GM10847 (cell line): ENCODE measurements around the gene SETD1B.
A peak's percentile ranks its signal among the peaks of the same experiment; 100 is the strongest.

Experiments
- POLR2A ChIP-seq: IDR thresholded peaks from 2 replicates; pipeline ENCODE4 v1.6.1; 2011; ENCODE audit not compliant: insufficient read length; ENCODE audit errors: extremely low read depth

SETD1B gene

DNA sequence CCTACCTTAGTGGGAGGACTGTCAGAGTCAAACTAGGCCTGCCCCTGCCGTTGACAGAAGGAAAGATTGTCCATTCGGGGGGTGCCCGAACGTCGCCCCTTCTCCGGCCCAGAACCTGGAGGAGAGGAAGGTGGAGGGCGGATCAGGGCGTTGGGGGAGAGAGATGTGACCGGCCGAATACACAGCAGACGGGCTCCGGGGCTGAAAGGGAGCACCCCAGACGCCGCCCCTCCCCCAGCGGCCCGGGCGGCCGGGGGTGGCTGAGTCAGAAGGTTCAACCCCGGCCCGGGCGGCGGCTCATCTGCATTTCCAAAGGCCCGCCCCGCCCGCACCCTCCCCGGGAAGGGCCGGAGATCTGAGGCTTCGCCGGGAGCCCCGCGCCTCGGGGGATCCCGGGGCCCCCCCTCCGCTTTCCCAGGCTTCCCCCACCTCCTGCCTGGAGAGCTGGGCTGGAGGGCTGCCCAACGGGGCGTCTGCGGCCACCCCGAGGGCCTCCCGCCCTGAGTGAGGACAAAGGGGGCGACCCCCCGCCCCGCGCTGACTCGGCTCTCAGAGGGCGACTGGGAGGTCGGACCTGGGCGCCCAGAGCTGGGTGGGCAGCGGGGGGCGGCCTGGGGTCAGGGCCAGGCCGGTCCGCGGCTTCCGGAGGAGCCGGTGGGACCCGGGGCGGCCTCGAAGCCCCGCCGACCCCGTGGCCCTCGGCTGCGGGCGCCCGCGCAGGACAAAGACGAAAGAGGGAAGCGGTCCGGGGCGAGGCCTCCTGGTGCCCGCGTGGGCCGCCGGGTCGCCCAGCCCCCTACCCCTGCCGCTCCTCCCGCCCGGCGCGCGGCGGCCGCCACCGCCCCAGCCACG lies 3.7 kb upstream of the SETD1B start:
- no peak for TF ChIP-seq POLR2A

DNA sequence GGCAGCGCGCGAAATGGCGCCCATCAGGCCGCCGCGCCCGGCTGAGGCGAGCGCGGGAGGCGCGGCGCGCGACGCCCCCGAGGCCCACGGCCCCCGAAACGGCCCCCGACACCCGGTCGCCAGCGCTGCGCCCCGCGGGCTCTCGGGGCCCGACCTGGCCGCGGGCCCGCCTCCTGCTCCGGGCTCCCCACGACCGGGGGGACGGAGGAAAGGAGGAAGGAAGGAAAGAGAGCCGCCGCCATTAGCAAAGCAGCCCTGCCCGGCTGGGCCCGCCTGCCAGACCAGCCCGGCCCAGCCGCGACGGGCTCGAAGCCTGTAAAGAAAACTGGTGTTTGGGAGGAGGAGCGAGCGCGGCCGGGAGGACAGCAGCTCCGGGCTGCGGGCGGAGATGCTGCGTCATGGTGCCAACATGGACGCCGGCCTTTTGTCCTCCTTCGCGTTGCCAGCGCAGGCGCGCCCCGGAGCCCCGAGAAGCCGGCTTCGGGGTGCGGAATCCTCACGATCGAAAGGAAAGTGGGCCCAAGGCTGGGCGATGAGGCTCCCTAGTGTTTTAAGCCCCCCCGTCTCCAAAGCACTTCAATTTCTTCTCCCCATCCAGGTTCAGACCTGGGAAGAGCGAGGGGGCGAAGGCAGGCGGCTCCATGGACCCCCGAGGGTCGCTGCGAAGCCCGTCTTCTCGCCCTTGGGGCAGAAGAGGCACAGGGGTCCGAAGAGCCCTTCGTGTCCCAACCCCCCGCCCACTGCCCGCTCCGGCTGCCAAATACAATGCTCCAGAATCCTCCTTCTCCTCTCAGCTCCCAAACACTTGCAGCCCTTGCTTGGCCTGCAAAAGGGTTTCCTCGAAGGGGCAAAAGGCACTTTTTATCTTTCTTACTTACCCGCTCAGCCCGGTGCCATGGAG lies 2.9 kb upstream of the SETD1B start:
- TF ChIP-seq POLR2A = no peak

DNA sequence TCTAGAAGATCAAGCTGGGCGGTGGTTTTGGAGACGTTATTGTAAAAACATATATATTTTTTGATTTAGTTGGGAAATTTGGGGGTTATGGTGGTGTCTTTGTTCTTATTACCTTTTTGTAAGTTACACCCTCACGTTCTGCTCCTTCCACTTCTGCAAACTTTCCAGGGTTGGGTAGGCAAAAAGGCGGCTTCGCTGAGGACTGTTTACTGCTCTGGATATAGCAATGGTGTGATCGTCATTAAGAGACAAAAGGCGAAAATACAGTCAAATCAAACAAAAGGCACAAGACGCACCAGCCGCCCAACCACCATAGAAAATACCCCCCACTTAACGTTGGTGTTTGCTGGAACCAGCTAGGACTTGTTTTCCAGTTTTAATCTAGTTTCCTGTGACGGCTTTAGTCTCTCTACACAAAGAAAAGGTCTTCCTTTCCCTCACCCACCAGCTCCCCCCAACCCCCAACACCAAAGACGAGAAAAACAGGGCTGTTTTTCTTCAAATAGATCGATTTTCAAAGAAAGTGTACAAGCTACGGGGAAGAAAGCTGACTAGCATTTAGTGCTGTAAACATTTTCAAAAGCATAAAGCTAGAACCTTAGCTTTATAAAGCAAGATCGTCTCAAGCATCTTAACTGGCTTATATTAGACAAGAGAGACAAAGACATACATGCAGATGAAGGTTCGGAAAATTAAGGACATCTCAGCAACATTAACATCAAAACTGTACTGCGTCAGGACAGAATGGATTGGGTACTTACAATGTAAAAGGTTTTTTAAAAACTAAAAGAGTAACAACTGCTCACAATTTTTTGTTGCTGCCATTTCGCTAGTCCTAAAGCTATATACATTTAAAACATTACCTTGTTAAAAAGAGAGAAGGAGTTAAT lies 2.0 kb upstream of the SETD1B start:
- TF ChIP-seq POLR2A = no peak

DNA sequence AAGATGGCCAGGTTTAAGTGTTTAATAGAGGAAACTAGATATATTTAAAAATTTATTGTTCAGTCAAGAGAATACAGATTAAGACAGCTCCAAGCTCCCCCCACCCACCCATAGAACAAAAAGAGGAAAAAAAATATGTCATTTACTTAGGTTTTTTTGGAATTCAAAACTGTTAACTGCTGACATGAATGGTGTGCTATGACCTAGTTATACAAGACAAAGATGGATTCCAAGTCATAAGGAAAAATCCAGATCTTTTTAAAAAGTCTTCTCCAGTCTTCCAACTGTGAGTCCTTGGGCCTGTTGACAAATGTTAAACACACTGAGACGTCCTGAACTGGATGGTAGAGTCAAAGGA lies 1.3 kb upstream of the SETD1B start:
- no peak for TF ChIP-seq POLR2A

DNA sequence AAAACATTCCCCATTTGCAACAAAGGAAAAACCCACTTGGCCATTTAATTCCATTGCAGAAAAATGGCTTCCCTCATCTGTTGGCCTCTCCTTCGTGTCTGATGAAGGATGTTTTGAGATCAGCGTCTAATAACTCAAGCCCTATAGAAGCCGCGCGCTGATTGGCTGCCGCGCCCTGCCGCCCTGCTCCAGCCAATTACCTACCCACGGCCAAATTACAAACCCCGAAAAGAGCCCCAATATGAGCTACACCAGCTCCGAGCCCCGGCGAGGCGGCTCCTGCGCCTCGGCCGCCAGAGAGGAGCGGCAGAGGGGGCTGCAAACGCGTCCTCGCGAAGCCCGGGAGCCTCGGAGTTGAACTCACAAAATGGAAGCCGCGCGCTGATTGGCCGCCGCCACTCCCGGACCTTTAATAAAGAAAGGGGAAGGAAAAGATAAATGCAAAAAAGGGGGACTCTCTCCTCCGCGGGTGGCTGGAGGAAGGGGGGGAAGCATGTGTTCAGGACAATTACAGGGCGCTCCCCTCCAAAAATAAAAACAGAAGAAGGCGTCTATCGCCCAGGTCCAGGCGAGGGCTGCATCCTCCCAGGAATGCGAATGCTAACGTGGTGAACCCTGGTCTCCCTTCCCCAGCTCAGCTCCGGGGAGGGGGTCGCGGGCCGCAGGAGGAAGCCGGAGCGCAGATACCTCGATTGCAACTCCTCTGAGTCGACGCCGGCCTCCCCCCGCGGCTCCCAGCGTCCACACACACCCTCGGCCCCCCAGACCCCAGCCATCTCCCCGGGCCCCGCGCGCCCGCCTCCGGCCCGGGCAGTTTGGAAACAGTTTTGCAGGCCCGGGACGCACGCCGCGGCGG lies 738 bp upstream of the SETD1B start:
- TF ChIP-seq POLR2A = peak; percentile 51

DNA sequence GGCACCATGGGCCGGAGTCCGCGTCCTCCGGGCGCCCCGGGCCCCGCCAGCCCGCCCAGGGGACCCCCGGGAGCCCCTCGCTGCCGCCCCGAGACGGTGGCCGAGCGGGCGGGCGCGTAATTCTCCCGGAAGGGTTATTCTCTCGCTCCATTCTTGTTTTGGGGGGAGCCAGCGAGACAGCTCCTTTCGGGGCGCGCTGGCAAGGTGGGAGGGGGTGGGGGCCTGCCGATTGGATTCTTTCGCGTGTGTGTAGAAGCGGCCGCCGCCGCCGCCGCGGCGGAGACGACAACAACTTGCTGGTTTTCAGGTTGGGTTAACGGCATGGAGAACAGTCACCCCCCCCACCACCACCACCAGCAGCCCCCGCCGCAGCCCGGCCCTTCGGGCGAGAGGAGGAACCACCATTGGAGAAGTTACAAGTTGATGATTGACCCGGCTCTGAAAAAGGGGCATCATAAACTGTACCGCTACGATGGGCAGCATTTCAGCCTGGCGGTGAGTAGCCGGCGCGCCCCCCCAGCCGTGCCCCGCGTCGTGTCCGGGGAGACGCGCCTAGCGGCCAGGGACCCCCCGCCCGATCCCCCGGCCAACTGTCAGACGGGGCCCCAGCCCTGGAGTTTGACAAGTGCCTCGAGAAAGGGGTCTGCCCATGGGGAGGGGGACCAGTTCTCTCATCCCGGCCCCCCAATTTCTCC lies 755 bp downstream of the SETD1B start:
- no peak for TF ChIP-seq POLR2A

DNA sequence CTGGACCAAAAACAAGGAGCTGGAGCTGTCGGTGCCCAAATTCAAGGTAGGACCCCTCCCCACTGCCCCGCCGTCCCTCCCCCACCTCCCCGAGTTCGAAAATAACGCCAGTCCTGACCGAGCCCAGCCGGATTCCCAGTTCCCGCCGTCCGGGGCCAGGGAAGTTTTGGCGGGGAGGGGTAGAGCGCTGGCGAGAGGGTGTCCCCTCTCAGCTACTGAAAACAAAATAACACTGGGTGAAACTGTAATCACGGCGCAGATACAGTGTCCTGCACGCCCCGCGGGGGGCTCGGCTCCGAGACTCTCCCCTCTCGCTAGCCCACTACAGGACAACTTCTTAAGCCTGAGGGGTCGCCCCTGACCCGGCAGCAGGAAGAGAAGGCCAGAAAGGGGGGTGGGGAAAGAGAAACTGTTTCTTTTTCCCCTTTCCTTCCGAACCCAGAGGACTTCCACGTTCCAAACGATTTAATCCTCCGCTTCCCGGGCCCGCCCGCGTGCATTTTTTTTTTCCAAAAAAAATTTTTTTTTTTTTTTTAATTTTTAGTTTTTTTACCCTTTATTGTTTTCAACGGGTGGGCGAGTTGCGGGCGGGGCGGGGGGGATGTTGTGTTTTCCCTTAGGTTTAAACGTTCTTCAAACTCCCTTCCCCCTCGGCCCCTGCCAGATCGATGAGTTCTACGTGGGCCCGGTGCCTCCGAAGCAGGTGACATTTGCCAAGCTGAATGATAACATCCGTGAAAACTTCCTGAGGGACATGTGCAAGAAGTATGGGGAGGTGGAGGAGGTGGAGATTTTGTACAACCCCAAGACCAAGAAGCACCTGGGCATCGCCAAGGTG lies 1.6 kb downstream of the SETD1B start:
- no peak for TF ChIP-seq POLR2A

DNA sequence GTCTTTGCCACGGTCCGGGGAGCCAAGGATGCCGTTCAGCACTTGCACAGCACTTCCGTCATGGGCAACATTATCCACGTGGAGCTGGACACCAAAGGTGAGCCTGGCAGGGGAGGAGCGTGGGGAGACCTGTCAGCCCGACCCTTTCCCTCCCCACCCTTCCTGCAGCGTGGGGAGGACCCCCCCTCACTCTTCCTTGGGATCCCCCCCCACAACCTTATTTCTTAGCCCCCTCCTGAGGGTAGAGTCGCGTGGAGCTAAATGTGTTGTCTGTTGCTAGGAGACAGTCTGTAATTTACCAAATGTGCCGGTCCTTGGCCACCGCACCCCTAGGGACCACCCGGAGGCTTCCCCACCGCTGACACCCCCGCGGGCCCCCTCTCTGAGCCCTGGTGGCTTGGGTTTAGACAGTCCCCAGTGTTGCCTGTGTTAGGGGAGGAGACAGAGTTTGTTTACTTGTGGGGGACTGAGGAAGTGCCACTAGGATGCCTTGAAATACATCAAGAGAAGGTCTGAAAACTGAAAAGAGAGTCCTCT lies 2.3 kb downstream of the SETD1B start:
- TF ChIP-seq POLR2A = no peak

DNA sequence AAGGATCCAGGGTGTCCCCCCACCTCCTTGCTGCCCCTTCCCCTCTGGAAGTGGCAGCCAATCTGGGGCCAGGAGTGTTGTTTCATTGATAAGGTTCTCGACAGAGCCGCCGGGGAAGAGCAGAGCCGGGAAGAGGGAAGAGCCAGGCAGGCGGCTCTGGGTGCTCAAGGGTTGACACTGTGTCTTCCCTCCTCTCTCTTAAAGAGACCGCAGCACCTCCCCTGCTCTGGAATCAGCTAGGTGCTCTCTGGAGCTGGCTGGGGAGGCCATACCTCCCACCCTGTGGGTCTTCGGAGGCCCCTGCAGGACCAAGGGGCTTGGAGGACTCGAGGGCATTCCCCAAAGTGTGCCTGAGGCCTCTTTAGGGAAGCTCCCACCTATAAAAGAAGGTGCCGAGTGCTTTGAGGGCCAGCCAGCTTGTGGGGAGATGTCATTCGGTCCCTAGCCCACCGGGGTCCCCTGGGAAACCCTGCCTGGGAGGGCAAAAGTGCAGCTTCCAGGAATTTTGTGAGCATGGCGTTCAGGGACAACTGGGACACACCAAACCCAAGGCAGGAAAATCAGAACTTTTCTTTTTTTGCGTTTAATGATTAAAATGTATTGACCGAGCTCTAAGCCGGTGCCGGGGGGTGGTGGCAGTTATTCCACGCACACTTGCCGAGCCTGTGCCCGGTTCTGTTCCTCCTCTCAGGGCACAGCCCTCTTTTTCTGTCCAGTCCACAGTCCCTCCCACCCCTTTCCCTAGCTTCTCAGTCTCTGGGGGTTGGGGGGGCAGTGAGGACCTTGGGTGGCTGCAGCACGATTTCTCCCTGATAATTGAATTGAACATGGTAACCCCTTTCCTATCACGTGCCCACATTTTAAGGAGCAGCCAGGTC lies 3.0 kb downstream of the SETD1B start:
- TF ChIP-seq POLR2A = no peak

DNA sequence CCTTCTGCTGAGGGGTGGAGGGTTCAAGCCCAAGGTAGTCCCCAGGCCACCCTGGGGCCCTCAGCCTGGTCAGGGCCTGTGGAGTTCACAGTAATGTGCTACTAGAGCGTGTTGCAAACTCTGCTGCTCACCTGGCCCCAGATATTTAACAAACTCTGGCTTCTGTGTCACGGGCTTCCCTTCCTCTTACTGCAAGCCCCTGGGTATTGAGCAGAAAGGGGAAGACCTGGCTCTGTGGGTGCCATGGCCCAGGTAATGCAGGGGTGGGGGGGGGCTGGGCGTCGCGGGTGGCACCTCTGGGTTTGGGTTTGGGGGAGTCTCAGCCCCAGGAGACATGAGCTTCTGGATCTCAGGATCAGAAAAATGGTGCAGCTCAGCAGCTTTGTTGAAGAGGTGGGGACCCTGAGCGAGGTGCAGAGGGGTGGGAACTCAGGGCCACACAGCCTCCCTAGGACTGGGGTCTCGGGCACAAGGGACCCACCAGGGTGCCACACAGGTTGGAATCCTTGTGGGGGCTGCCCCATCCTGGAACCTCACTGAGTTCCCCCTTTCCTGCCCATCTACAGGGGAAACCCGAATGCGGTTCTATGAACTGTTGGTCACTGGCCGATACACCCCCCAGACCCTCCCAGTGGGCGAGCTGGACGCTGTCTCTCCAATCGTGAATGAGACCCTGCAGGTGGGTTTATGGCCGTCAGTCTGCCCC lies 4.0 kb downstream of the SETD1B start:
- TF ChIP-seq POLR2A = no peak

DNA sequence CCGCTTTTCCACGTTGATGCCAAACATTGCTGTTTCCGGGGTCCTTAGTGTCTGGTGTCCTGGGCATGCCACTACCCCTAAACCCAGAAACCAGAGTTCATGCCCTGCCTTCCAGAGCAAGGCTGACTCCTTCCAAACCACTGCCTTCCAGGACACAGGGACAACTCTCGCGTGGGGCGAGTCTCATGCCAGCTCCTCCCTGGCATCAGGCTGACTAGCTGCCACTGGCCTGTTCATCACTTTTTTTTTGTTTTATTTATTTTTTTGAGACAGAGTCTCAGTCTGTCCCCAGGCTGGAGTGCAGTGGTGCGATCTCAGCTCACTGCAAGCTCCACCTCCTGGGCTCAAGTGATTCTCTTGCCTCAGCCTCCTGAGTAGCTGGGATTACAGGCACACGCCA lies 4.8 kb downstream of the SETD1B start:
- no peak for TF ChIP-seq POLR2A
